Gastrocnemius medialis (tissue), 4 donors: Measurements from ENCODE around the gene MTARC2.

Source experiments
- CTCF ChIP-seq, 5 experiments: fragments of 450-650 bp in 3 of 5; fragments of 200-600 bp in 2 of 5; sonication (generic) in 2 of 5; IDR thresholded peaks in 4 of 5; conservative IDR thresholded peaks in 1 of 5; 1 replicate in 4 of 5; 2 replicates in 1 of 5; pipeline ENCODE4 v1.5.1; 2016 to 2019; ENCODE audit warnings: antibody characterized with exemption in 5 of 5, mild to moderate bottlenecking in 3 of 5, moderate library complexity in 3 of 5
- POLR2A ChIP-seq, 2 donors: fragments of 450-650 bp; IDR thresholded peaks; one replicate each; pipeline ENCODE4 v1.6.1; 2017; ENCODE audit warnings: antibody characterized with exemption in 2 of 2, mild to moderate bottlenecking in 2 of 2, moderate library complexity in 2 of 2

GRCh38 chr1:220742520-220742919, 5.6 kb upstream of the MTARC2 start:
- TF ChIP-seq POLR2A (IDR thresholded peaks at IDR 0.05), result no peak
- no peak for TF ChIP-seq CTCF (IDR thresholded peaks at IDR 0.05 in 4 of 5, conservative IDR thresholded peaks at IDR 0.05 in 1 of 5)
